C1 segment of cervical spinal cord (tissue), 14 donors: ENCODE data around the gene HABP4.

Source experiments
- DNase-seq, 14 donors: peaks; one replicate each; lab custom pipeline; 2025; lab: John Stamatoyannopoulos, UW

Gene HABP4

DNA sequence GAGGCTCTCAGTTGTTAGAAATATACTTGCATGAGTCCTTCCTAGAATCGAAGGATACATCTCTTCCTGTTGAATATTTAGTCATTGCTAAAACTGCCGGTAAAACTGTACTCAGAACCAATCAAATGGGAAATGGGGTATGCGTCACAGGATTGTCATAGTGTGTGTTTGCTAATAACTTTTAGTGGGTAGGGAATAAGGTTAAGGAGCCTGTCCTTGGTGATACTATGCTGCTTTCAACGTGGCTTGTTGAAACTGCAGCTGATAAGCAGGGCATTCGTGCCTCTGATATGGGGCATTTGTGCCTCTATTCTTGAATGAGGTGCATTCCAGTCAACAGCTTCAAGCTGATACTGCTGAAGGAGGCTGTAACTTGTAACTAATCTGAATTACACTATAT is 26.6 kb downstream of the HABP4 start:
- DNase-seq: no peak

DNA sequence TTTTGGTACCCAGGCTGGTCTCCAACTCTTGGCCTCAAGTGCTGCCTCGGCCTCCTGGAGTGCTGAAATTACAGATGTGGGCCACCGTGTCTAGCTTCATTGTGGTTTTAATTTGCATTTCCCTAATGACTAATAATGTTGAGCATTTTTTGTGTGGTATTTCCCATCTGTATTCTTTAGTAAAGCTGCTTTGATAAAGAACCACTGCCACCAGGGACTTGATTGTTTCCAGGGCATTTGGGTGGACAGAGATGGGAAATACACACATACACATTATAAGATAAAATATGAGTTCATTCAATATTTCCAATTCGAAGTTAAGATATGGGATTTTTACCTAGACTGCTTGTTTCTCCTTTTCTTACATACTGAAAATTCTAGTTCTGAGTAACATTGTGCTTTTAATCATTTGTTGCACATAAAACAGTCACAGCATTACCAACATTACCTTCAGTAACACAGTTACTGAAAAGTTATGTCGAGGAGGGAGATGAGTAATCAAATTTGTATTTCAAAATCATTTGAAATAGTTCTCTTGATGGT is 28.9 kb downstream of the HABP4 start:
- no peak for DNase-seq

DNA sequence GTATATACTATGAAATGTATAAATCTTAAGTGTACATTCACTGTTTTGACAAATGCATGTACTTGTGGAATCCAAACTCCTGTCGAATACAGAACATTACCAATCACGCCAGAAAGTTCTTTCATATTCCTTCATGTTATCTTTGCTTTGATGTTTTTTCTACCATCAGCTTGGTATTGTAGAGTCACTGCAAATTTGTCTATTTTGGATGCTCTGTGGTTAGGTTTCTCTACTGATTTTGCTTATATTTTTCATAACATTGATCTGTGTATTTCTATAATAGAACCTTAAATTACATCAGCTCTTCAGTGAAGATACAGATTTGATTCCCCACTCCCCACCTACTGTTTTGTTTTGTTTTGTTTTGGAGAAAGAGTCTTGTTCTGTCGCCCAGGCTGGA is 30.8 kb downstream of the HABP4 start:
- DNase-seq: no peak

DNA sequence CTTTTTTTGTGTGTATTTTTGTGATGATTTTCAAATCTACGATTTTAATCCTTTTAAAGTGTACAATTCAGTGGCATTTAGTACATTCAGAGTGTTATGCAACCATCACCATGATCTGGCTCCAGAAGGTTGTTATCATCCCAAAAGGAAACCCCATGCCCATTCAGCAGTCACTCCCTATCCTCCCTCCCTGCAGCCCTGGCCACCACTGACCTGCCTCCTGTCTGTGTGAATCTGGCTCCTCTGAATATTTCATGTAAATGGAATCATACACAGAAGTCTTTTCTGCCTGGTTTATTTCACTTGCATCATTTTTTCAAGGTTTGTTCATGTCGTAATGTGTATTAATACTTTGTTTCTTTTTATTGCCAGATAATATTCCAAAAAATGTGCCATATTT is 32.5 kb downstream of the HABP4 start:
- DNase-seq: no peak

DNA sequence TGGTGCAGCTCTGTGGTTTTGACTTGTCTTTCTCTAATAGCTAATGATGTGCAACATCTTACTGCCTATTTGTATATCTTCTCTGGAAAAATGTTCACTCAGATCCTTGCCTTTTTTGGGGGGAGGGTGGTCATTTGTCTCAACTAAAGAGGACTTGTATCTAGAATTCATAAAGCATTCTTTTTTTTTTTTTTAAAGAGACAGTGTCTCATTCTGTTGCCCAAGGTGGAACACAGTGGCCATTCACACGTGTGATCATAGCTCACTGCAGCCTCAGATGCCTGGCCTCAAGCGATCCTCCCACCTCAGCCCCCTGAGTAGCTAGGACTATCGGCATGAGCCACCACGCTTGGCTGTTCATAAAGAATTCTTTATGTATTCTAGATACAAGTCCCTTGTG is 33.2 kb downstream of the HABP4 start:
- DNase-seq: no peak

- DNase-seq: no peak
Measured at GRCh38 chr9:96483733-96484390, 33.9 kb downstream of the HABP4 start.

DNA sequence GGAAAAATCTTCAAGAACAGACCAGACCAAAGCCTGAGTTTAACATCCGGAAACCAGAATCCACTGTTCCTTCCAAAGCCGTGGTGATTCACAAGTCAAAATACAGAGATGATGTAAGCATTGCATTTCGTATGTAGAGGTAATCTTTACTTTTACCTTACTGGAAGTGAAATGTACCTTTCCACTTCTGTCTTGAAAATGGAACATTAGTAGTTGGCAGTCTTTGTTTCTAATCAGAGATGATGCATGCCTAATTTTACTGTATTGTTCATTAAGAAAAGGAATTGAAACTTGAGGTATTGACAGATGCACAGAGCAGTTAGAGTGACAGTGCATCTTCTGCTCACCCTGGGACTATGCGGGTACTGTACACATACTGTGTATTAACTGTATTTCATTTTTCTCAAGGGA is 34.6 kb downstream of the HABP4 start:
- no peak for DNase-seq

DNA sequence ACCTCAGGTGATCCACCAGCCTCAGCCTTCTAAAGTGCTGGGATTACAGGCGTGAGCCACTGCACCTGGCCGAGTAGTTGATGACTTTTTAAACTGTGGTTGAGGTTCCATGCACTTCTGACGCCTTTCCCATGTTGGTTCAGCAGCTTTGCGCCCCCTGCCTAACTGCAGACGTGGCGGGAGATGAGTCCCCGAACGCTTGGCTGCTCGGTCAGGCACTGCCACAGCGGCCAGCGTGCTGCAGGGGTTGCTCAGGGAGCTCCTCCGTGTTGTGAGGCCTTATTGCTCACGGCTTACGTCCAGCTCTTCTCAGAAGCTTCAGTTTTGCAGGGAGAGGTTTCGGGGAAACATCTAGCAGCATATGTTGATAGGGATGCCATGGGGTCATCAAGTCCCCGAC is 35.3 kb downstream of the HABP4 start:
- DNase-seq: no peak

- peak in 3 of 14 donors; percentile 15 to 35 (median 24) for DNase-seq
Measured at GRCh38 chr9:96486386-96487028, 36.5 kb downstream of the HABP4 start.

GRCh38 chr9:96487029-96487396 is 37.0 kb downstream of the HABP4 start:
- DNase-seq: no peak

GRCh38 chr9:96487949-96488348 is 38.0 kb downstream of the HABP4 start:
- DNase-seq: peak in 1 of 14 donors; percentile 32

DNA sequence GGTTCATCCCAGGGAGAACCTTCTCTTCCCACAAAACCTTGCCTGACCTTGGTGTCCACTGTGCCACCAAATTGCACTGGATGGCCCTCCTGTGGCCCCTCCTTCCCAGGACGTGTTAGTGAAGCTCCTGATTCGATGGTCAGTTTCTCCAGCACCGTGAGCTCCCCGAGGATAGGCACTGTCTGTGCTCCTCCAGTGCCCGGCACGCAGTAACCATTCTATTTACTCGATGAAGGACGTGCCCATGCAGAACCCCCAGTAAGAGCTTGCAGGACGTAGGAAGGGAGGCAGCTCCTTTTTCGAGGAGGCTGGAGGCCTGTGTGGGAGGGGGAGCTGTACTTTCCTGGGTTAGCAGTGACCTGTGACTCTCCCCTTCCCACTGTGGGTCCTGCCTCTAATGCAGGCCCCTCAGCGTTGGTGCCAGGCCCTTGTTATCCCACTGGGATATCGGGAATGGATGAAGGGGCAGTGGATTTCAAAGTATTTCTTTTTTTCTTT is 39.6 kb downstream of the HABP4 start:
- DNase-seq: no peak

GRCh38 chr9:96490534-96491078 is 40.6 kb downstream of the HABP4 start:
- no peak for DNase-seq

DNA sequence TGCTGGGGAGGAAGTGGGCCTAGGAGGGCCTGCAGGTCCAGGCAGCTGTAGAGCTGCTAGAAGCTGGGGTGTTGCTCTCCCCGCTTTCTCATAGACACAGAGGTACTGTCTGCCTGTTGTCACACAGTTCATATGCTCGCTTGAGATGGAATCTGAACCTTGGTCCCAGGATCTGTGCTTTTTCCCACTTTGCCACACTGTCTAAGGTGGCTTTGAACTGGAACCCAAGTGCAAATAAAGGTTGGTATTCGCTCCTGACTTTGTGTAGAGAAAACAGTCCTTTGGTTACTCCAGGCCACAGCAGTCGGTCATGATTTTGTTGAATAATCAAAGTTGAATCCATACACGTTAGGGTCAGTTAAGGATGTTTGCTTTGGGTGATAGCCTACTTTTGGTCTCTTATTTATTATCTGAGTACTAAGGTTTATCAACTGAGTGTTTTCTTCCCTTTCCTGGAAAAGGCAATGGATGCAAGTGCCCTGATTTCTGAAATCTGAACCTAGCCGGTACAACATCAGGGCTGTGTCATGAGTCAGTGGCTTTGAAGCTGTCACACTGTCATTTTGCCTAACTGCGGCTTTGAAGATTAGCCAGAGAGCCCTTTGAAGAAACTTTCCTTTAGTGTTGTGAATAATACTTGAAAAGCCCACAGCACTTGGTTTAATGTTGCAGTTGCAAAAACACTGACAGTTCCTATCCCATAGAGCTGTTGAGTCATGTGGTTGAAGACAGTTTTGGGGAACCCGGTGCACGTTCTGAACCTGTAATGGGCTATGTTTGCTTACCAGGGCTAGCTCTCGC is 41.3 kb downstream of the HABP4 start:
- no peak for DNase-seq

DNA sequence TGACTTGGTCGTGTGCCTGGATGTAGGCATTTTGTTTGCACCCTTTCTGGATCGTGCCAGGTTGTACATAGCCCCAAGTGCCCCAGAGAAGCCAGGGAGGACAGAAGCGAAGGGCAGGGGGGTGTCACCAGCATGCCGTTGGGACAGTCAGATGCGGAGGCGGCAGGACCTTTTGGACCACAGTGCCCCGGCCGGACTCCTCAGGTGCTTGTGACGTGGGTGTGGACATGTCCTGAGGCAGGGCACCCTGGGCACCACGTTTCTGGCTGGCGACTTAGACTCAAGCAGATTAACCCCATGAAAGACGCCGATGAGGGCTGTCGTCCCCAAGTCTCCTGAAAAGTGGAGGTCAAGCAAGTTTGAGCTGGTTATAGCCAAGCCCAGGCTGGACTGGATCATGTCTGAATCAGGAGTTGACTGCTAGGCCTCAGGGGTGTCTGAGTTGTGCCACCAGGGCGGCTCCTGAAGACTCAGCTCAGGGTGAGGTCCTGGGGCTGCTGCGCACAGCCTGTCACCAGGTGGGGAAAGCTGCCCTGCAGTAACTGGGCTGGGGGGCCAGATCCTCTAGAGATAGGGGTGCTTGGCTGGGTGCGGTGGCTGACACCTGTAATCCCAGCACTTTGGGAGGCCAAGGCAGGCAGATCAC is 42.0 kb downstream of the HABP4 start:
- no peak for DNase-seq

DNA sequence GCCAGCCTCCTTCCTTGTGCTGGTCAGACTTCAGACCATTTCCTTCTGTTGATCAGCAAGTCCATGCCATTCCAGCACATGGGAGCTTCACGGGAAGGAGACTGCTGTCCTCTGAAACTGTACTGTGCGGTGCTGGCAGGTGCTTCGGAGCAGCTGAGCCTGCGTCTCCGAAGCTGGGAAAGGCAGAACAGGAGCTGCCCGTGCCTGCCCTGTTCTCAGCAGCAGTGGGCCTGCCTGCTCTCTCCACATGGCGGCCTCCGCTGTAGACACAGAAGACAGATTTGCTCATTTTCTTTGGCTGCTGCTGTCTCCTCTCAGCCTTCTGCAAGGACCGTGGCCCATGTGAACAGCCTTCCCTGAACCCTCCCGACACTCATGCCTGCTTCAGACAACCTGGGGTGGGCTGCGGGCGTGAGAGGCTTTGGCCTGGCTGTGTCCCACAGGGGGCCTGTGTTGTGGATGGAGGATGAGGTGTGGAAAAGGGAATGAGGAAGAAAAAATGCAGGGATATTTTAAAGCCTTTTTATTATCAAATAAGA is 43.1 kb downstream of the HABP4 start:
- no peak for DNase-seq

DNA sequence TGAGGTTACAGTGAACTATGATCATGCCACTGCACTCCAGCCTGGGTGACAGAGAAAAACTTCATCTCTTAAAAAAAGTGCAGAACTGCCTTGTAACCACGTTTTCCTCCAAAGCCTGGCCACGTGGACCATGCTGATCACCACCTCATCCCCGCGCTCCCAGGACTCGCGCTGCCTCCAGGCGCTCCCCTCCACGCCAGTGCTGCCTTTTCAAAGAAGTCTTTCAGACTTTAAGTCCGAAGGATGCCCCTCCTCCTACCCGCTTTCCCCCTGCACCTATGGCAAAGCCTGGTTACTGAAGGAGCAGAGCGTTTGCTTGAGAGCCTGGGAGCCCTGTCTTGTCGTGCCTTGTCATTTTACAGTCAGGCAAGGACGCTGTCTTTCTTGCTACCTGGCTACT is 43.8 kb downstream of the HABP4 start:
- DNase-seq: no peak

- DNase-seq: no peak
Measured at GRCh38 chr9:96494215-96494800, 44.3 kb downstream of the HABP4 start.

DNA sequence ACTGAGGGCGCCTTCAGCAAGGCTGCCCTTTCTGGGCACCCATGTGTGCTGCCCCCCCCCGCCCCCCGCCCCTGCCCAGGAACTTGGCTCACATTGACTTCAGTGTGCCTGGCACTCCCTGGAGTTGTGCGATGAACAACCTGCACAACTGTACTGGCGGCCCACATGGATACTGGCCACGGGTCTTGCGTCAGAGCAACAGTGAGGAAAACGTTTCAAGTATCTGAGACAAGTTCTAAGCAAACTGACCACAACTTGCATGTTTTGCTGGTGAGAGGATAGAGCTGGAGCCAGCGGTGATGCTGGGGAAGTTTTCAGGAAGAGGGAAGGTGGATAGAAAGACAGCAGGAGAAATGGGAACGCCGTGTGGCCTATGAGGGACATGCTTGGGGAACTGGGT is 45.4 kb downstream of the HABP4 start:
- DNase-seq: no peak

DNA sequence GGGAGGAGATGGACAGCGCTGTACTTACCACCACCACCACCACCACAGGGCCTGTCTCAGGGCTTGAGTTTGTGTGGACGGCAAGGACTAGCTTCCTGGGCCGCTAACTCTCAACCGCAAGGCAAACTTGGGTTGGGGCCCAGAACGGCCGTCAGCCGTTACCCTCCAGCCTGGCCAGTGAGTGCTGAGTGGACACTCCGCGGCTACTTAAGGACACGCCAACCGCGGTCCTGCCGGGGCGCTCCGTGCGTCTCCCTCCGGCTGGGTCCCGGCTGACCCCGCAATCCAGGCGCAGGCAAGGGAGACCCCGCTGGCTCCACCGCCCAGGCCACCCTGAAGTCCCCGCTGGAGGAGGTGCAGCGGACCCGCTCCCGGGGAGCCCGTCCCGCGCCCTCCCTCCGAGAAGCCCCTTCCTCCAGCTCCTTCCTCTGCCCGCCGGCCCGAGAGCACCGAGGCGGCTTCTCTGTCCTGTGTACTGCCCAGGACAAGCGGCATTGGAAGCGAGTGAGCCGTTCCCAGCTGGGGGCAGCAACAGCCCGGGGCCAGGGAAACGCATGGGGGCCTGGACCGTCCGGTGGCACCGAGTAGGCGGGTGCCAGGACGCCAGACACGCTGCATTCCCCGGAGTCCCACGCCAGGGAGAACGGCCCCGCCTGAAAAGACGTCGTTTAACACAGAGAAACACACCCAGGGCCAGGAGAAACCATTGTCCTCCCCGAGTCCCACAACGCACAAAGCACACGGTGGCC is 46.6 kb downstream of the HABP4 start:
- DNase-seq: no peak
